Measurements from ENCODE around the gene ACTRT2. TPM values are rescaled to one million over a fixed set of nuclear protein-coding genes. Genes with fewer than 3 reads are reported as not detected.
A peak's percentile ranks its signal among the peaks of the same experiment; 100 is the strongest.

The ACTRT2 gene
- total RNA-seq, 1 experiment from 2014 or later, result not detected

GRCh38 chr1:3060127-3060526 lies 38.9 kb downstream of the ACTRT2 start:
- no peak overlapping the region for H4K91ac ChIP-seq (ENCODE audit: insufficient read length, low read depth, low read length)
- no peak overlapping the region for H3K9ac ChIP-seq (ENCODE audit: extremely low read depth, insufficient read length, low read length)
- H2AFZ ChIP-seq (ENCODE audit: low read length), result no peak overlapping the region
- no peak overlapping the region for H3T11ph ChIP-seq (ENCODE audit: low read length)
- H2BK5ac ChIP-seq (ENCODE audit: insufficient read length, low read length), result no peak overlapping the region
- Mint-ChIP-seq H3K27ac (no peak overlapping the region), H3K4me3 (no peak overlapping the region), H3K27me3 (ENCODE audit: low read depth) (peaks cover 78% of the 10 kb centered on the region), H3K36me3 (ENCODE audit: insufficient read depth in 1 of 3, low read depth in 3 of 3) (no peaks in the 10 kb centered on the region), H3K4me1 (peaks cover 3 to 13% of the 10 kb centered on the region in 2 experiments; a peak in 3 of 4 replicates), H3K9me3 (no peaks in the 10 kb centered on the region; a peak in 1 of 5 replicates)
- H3K4me1 ChIP-seq (ENCODE audit: insufficient read depth, low read length), result no peaks in the 10 kb centered on the region
- no peak overlapping the region for H3K56ac ChIP-seq (ENCODE audit: insufficient read length, low read depth, low read length)
- H3K9me3 ChIP-seq (ENCODE audit: control insufficient read depth, low read depth, low read length), result no peaks in the 10 kb centered on the region
- H2BK15ac ChIP-seq (ENCODE audit: low read depth, low read length), result no peak overlapping the region
- no peaks in the 10 kb centered on the region for H4K20me1 ChIP-seq (ENCODE audit: control insufficient read depth, insufficient read depth, insufficient read length)
- H4K8ac ChIP-seq (replicated peaks; ENCODE audit: insufficient read length, low read depth, low read length), result no peak overlapping the region
- H3K14ac ChIP-seq (ENCODE audit: insufficient read depth, low read length), result no peak overlapping the region
- no peak overlapping the region for H3K18ac ChIP-seq (ENCODE audit: insufficient read length, low read depth, low read length)
- H3K4me2 ChIP-seq (ENCODE audit: insufficient read depth, insufficient read length, low read length), result no peak overlapping the region
- no peak overlapping the region for H2AK5ac ChIP-seq (ENCODE audit: insufficient read length, low read length)
- H2BK12ac ChIP-seq (ENCODE audit: insufficient read length, low read depth, low read length), result no peak overlapping the region
- H2BK20ac ChIP-seq (ENCODE audit: low read depth, low read length, poor library complexity, severe bottlenecking), result no peak overlapping the region
- peak; percentile 20 for DNase-seq
- H3K79me1 ChIP-seq (ENCODE audit: insufficient read depth, low read depth, low read length, poor library complexity, severe bottlenecking), result no peaks in the 10 kb centered on the region
- no peak overlapping the region for H3K27ac ChIP-seq (ENCODE audit: insufficient read length, low read depth, low read length)
- H3K4ac ChIP-seq (ENCODE audit: low read depth, low read length), result no peak overlapping the region
- WGBS (ENCODE audit: extremely low coverage, insufficient read length, low lambda C conversion rate), result no CpG with 5 or more reads among the region's 9 CpGs
- TF ChIP-seq, protein P1, sequence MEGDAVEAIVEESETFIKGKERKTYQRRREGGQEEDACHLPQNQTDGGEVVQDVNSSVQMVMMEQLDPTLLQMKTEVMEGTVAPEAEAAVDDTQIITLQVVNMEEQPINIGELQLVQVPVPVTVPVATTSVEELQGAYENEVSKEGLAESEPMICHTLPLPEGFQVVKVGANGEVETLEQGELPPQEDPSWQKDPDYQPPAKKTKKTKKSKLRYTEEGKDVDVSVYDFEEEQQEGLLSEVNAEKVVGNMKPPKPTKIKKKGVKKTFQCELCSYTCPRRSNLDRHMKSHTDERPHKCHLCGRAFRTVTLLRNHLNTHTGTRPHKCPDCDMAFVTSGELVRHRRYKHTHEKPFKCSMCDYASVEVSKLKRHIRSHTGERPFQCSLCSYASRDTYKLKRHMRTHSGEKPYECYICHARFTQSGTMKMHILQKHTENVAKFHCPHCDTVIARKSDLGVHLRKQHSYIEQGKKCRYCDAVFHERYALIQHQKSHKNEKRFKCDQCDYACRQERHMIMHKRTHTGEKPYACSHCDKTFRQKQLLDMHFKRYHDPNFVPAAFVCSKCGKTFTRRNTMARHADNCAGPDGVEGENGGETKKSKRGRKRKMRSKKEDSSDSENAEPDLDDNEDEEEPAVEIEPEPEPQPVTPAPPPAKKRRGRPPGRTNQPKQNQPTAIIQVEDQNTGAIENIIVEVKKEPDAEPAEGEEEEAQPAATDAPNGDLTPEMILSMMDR (conservative IDR thresholded peaks at IDR 0.05), result no peak
- H2BK120ac ChIP-seq (ENCODE audit: low read depth, low read length, poor library complexity, severe bottlenecking), result no peak overlapping the region
- peaks cover 6% of the 10 kb centered on the region for H3K23me2 ChIP-seq (ENCODE audit: insufficient read length, low read depth, low read length, poor library complexity, severe bottlenecking)
- H3K23ac ChIP-seq (ENCODE audit: insufficient read length, low read depth, low read length), result no peak overlapping the region
- no peaks in the 10 kb centered on the region for H3K79me2 ChIP-seq (ENCODE audit: insufficient read depth, low read length)
- no peak overlapping the region for H4K5ac ChIP-seq (ENCODE audit: insufficient read length, low read depth, low read length)
- peaks cover 34% of the 10 kb centered on the region; the same call in 1 of the 2 replicates for H3K27me3 ChIP-seq (ENCODE audit: insufficient read depth, low read length)
